HL-60 (cell line): ENCODE results near the gene LINGO4.

Source experiments
- DNase-seq, 2 experiments: peaks; one replicate each; pipeline ENCODE4 v3.0.0-alpha.2; 2010 to 2020; ENCODE audit warnings: low read depth in 1 of 2, low spot score in 1 of 2
- H3K27ac ChIP-seq: fragments of 250-450 bp; sonication (Bioruptor Pico); replicated peaks from 2 replicates; pipeline ENCODE4 v1.5.1; 2020; ENCODE audit warnings: mild to moderate bottlenecking, moderate library complexity
- H3K27me3 ChIP-seq: fragments of 250-450 bp; sonication (Bioruptor Pico); 2 replicates; pipeline ENCODE4 v1.5.1; 2021; ENCODE audit warnings: mild to moderate bottlenecking, moderate library complexity; ENCODE audit not compliant: insufficient read depth, poor library complexity, severe bottlenecking
- H3K4me3 ChIP-seq: replicated peaks from 2 replicates; pipeline ENCODE4 v1.5.1; 2011; ENCODE audit warnings: mild to moderate bottlenecking, control low read depth, low read length; ENCODE audit not compliant: insufficient read depth
- GABPA ChIP-seq: IDR thresholded peaks from 2 replicates; pipeline ENCODE4 v1.6.1; 2012; ENCODE audit warnings: low read depth
- POLR2AphosphoS5 ChIP-seq: IDR thresholded peaks from 2 replicates; pipeline ENCODE4 v1.6.1; 2012; ENCODE audit warnings: low read depth
- SPI1 ChIP-seq: IDR thresholded peaks from 2 replicates; pipeline ENCODE4 v1.6.1; 2012; ENCODE audit warnings: low read depth, mild to moderate bottlenecking, borderline replicate concordance
- TF ChIP-seq, protein P1 (sequence below): IDR thresholded peaks from 2 replicates; pipeline ENCODE4 v1.6.1; 2012; ENCODE audit warnings: low read depth; ENCODE audit not compliant: insufficient replicate concordance
- TF ChIP-seq, protein P2 (sequence below): IDR thresholded peaks from one replicate; pipeline ENCODE4 v1.5.1; 2011; ENCODE audit warnings: low read length, control low read depth, inconsistent platforms; ENCODE audit not compliant: insufficient read depth

The LINGO4 gene

DNA sequence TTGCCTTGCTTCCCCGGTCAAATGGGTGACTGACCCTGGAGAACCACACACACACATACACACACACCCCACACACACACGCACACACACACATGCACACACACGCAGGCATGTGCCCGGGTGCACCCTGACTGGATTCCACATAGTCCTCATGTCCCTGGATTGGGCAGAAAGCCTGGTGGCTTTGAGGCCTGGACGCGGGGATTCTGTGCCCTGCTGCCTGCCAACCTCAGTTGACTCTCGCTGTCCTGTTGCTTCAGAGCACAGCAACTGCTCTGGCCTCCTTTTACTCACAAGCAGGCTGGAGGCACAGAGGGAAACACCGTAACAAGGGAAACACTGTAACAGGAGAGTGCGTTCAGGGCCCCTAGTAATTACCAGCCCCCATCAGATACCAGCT is 20.0 kb upstream of the LINGO4 start:
- Histone ChIP-seq H3K4me3 (no peak overlapping the region), H3K27me3 (no peaks in the 10 kb centered on the region), H3K27ac (no peak overlapping the region)
- TF ChIP-seq GABPA = no peak
- TF ChIP-seq, protein P1, sequence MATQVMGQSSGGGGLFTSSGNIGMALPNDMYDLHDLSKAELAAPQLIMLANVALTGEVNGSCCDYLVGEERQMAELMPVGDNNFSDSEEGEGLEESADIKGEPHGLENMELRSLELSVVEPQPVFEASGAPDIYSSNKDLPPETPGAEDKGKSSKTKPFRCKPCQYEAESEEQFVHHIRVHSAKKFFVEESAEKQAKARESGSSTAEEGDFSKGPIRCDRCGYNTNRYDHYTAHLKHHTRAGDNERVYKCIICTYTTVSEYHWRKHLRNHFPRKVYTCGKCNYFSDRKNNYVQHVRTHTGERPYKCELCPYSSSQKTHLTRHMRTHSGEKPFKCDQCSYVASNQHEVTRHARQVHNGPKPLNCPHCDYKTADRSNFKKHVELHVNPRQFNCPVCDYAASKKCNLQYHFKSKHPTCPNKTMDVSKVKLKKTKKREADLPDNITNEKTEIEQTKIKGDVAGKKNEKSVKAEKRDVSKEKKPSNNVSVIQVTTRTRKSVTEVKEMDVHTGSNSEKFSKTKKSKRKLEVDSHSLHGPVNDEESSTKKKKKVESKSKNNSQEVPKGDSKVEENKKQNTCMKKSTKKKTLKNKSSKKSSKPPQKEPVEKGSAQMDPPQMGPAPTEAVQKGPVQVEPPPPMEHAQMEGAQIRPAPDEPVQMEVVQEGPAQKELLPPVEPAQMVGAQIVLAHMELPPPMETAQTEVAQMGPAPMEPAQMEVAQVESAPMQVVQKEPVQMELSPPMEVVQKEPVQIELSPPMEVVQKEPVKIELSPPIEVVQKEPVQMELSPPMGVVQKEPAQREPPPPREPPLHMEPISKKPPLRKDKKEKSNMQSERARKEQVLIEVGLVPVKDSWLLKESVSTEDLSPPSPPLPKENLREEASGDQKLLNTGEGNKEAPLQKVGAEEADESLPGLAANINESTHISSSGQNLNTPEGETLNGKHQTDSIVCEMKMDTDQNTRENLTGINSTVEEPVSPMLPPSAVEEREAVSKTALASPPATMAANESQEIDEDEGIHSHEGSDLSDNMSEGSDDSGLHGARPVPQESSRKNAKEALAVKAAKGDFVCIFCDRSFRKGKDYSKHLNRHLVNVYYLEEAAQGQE = no peak
- TF ChIP-seq POLR2AphosphoS5 = no peak
- no peak for TF ChIP-seq SPI1
- TF ChIP-seq, protein P2, sequence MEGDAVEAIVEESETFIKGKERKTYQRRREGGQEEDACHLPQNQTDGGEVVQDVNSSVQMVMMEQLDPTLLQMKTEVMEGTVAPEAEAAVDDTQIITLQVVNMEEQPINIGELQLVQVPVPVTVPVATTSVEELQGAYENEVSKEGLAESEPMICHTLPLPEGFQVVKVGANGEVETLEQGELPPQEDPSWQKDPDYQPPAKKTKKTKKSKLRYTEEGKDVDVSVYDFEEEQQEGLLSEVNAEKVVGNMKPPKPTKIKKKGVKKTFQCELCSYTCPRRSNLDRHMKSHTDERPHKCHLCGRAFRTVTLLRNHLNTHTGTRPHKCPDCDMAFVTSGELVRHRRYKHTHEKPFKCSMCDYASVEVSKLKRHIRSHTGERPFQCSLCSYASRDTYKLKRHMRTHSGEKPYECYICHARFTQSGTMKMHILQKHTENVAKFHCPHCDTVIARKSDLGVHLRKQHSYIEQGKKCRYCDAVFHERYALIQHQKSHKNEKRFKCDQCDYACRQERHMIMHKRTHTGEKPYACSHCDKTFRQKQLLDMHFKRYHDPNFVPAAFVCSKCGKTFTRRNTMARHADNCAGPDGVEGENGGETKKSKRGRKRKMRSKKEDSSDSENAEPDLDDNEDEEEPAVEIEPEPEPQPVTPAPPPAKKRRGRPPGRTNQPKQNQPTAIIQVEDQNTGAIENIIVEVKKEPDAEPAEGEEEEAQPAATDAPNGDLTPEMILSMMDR = no peak
- DNase-seq = no peak

DNA sequence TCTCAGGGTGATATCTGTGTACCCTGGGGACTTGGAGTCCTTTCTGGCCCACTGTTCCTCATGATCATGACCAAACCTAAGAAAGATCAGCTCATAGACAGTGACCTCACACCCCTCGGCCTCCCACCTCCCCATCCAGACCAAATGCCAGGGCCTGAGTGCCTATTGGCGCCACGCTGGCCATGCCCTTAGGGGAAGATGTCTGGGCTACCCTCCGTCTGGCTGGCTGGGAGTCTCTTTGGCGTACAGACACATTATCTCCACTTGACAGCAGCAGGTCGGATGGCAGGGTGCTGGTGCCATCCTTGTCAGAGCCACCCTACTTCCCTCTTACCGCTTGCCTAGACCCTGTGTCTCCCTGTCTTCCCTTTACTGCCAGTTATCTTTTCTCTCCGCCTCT is 18.0 kb upstream of the LINGO4 start:
- H3K27ac ChIP-seq = no peak overlapping the region
- H3K4me3 ChIP-seq = no peak overlapping the region
- no peak for DNase-seq
- no peaks in the 10 kb centered on the region for H3K27me3 ChIP-seq
- TF ChIP-seq POLR2AphosphoS5 = no peak
- no peak for TF ChIP-seq GABPA
- TF ChIP-seq, protein P2 = no peak
- TF ChIP-seq, protein P1 = no peak
- TF ChIP-seq SPI1 = no peak

DNA sequence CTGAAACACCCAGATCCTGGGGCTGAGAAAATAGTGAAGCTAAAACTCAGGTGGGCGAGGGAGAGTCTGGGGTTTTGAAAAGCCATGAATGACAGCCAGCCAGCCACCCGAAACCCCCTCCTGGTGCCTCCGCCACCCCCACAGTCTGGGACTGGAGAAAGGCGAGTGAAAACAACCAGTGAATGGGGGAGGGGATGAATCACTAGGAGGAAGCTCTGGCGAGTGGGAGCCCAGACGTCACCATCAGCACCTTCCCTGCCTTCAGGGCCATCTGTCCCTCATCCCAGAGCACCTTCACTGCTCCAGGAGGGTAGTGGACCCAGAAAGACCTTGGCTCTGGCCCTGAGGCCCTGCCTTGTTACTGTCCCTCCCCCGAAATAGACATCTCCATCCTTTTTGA is 17.2 kb upstream of the LINGO4 start:
- H3K27me3 ChIP-seq = no peaks in the 10 kb centered on the region
- no peak for TF ChIP-seq SPI1
- TF ChIP-seq POLR2AphosphoS5 = no peak
- no peak overlapping the region for H3K27ac ChIP-seq
- H3K4me3 ChIP-seq = no peak overlapping the region
- DNase-seq = no peak

DNA sequence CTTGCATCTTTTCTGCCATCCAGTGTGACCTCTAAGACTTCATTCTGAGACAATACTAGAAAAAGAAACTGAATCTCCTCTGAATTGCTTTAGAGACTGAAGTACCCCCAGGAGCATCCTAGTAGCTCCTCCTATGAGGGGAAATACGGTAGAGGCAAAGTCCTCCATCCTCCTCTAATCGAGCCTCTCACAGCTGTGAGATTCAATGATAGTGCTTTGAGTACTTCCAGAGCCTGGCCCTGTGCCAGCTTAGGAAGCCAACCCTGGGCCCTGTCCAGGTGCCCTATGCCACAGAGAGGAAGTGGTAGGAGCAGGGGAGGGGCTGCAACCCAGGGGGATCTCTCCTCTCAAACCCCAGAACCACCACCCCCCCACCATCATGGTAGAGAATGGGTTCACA is 15.7 kb upstream of the LINGO4 start:
- no peak overlapping the region for H3K27ac ChIP-seq
- no peak for DNase-seq
- peak; percentile 53; the same call in 1 of the 2 replicates for TF ChIP-seq SPI1
- no peak for TF ChIP-seq POLR2AphosphoS5
- TF ChIP-seq, protein P1 = no peak
- H3K4me3 ChIP-seq = no peak overlapping the region
- H3K27me3 ChIP-seq = no peaks in the 10 kb centered on the region
